Midbrain (tissue), 1 donor: ENCODE results near the gene GPRC5C.
"Not testable (repeated sequence)": the region's sequence is repeated elsewhere in the genome, so short reads cannot be mapped to it uniquely, and the experiment has no call there.

Experiments used
- DNase-seq: peaks from one replicate; lab custom pipeline; 2025; lab: John Stamatoyannopoulos, UW

Gene GPRC5C

GRCh38 chr17:74405311-74405710 lies 26.6 kb upstream of the GPRC5C start:
- not testable (repeated sequence) for DNase-seq

- no peak for DNase-seq
Measured at GRCh38 chr17:74407384-74407783, 24.5 kb upstream of the GPRC5C start.

- no peak for DNase-seq
Measured at GRCh38 chr17:74408262-74408661, 23.6 kb upstream of the GPRC5C start.

GRCh38 chr17:74408815-74409214 lies 23.1 kb upstream of the GPRC5C start:
- DNase-seq: no peak

- DNase-seq: no peak
Measured at GRCh38 chr17:74410001-74410443, 21.9 kb upstream of the GPRC5C start.

- no peak for DNase-seq
Measured at GRCh38 chr17:74412581-74412980, 19.3 kb upstream of the GPRC5C start.

- DNase-seq: no peak
Measured at GRCh38 chr17:74413491-74413890, 18.4 kb upstream of the GPRC5C start.

GRCh38 chr17:74414510-74414909 lies 17.4 kb upstream of the GPRC5C start:
- no peak for DNase-seq

GRCh38 chr17:74415608-74416396 lies 16.1 kb upstream of the GPRC5C start:
- no peak for DNase-seq

GRCh38 chr17:74417178-74418045 lies 14.5 kb upstream of the GPRC5C start:
- no peak for DNase-seq

- no peak for DNase-seq
Measured at GRCh38 chr17:74419928-74420411, 11.9 kb upstream of the GPRC5C start.

- DNase-seq: no peak
Measured at GRCh38 chr17:74424117-74424516, 7.8 kb upstream of the GPRC5C start.

- DNase-seq: no peak
Measured at GRCh38 chr17:74424657-74425056, 7.2 kb upstream of the GPRC5C start.

GRCh38 chr17:74426551-74427047 lies 5.3 kb upstream of the GPRC5C start:
- no peak for DNase-seq

- no peak for DNase-seq
Measured at GRCh38 chr17:74427048-74427762, 4.7 kb upstream of the GPRC5C start.

GRCh38 chr17:74427763-74428153 lies 4.1 kb upstream of the GPRC5C start:
- DNase-seq: no peak

- DNase-seq: peak; percentile 21
Measured at GRCh38 chr17:74429604-74430384, 2.1 kb upstream of the GPRC5C start.

- no peak for DNase-seq
Measured at GRCh38 chr17:74430385-74430705, 1.5 kb upstream of the GPRC5C start.

- DNase-seq: peak; percentile 70
Measured at GRCh38 chr17:74430706-74431567, 951 bp upstream of the GPRC5C start.

- no peak for DNase-seq
Measured at GRCh38 chr17:74432424-74432690, 469 bp downstream of the GPRC5C start.
